Measurements from ENCODE around the gene VAT1. TPM values are rescaled to one million over a fixed set of nuclear protein-coding genes. Genes with fewer than 3 reads are reported as not detected.

Gene VAT1
- total and polyA plus RNA-seq, 10 donors: 20.3 to 144 (median 62.4) TPM

- H3K27me3 ChIP-seq (replicated peaks in 1 of 7): no peaks in the 10 kb centered on the region
- intact Hi-C loops (cut with DNase I; ENCODE audit: low total_unique reads): no loop called here
- DNase-seq: no peak
- peaks cover 0 to 40% (median 0%) of the 10 kb centered on the region in 6 donors for H3K36me3 ChIP-seq
- no peaks in the 10 kb centered on the region for H3K9me3 ChIP-seq
- no peak overlapping the region for H3K4me3 ChIP-seq
- no peaks in the 10 kb centered on the region for H3K4me1 ChIP-seq
- no peak overlapping the region for H3K27ac ChIP-seq
- TF ChIP-seq CTCF (IDR thresholded peaks at IDR 0.05 in 8 of 11, conservative IDR thresholded peaks at IDR 0.05 in 3 of 11) (no peak), POLR2AphosphoS5 (IDR thresholded peaks at IDR 0.05) (no peak), POLR2A (IDR thresholded peaks at IDR 0.05) (no peak)
- WGBS, 5 donors: 92 to 96% (median 95%) methylated on average over 4 of the region's 4 CpGs
Observed at GRCh38 chr17:43044024-43044423, 21.8 kb upstream of the VAT1 start.

GRCh38 chr17:43043307-43043706, 21.1 kb upstream of the VAT1 start:
- Histone ChIP-seq H3K27ac (no peak overlapping the region), H3K27me3 (replicated peaks in 1 of 7) (no peaks in the 10 kb centered on the region), H3K9me3 (no peaks in the 10 kb centered on the region), H3K36me3 (peaks cover 0 to 32% (median 0%) of the 10 kb centered on the region in 6 donors), H3K4me3 (no peak overlapping the region), H3K4me1 (no peaks in the 10 kb centered on the region)
- DNase-seq: no peak
- TF ChIP-seq POLR2AphosphoS5 (IDR thresholded peaks at IDR 0.05): no peak
- intact Hi-C loops (cut with DNase I; ENCODE audit: low total_unique reads): no loop called here

- Histone ChIP-seq H3K36me3 (peaks cover 0 to 21% (median 0%) of the 10 kb centered on the region in 6 donors), H3K27me3 (replicated peaks in 1 of 7) (no peaks in the 10 kb centered on the region), H3K27ac (no peak overlapping the region), H3K4me3 (no peak overlapping the region), H3K4me1 (no peaks in the 10 kb centered on the region), H3K9me3 (no peaks in the 10 kb centered on the region)
- intact Hi-C loops (cut with DNase I; ENCODE audit: low total_unique reads): no loop called here
- TF ChIP-seq POLR2A (IDR thresholded peaks at IDR 0.05): no peak
- no peak for DNase-seq
- 90 to 92% (median 91%) methylated on average over 5 of the region's 5 CpGs for WGBS, 5 donors
Observed at GRCh38 chr17:43042025-43042628, 19.9 kb upstream of the VAT1 start.

GRCh38 chr17:43040655-43041054, 18.5 kb upstream of the VAT1 start:
- DNase-seq: no peak
- no peak overlapping the region for H3K27ac ChIP-seq
- no peak overlapping the region for H3K4me3 ChIP-seq
- peaks cover 0 to 16% (median 0%) of the 10 kb centered on the region in 6 donors for H3K36me3 ChIP-seq
- H3K9me3 ChIP-seq: no peaks in the 10 kb centered on the region
- TF ChIP-seq CTCF (IDR thresholded peaks at IDR 0.05 in 8 of 11, conservative IDR thresholded peaks at IDR 0.05 in 3 of 11): no peak
- H3K4me1 ChIP-seq: no peaks in the 10 kb centered on the region
- intact Hi-C loops (cut with DNase I; ENCODE audit: low total_unique reads): no loop called here
- 65 to 83% (median 74%) methylated on average over 2 of the region's 2 CpGs for WGBS, 5 donors
- H3K27me3 ChIP-seq (replicated peaks in 1 of 7): no peaks in the 10 kb centered on the region

GRCh38 chr17:43039646-43040045, 17.5 kb upstream of the VAT1 start:
- 94 to 100% (median 96%) methylated on average over 2 of the region's 2 CpGs for WGBS, 5 donors
- DNase-seq: no peak
- no peak overlapping the region for H3K27ac ChIP-seq
- H3K36me3 ChIP-seq: peaks cover 0 to 6% (median 0%) of the 10 kb centered on the region in 6 donors
- no peaks in the 10 kb centered on the region for H3K9me3 ChIP-seq
- no peaks in the 10 kb centered on the region for H3K4me1 ChIP-seq
- TF ChIP-seq CTCF (IDR thresholded peaks at IDR 0.05 in 8 of 11, conservative IDR thresholded peaks at IDR 0.05 in 3 of 11) (no peak), POLR2AphosphoS5 (IDR thresholded peaks at IDR 0.05) (no peak), POLR2A (IDR thresholded peaks at IDR 0.05) (no peak)
- H3K27me3 ChIP-seq (replicated peaks in 1 of 7): no peaks in the 10 kb centered on the region
- intact Hi-C loops (cut with DNase I; ENCODE audit: low total_unique reads): no loop called here
- H3K4me3 ChIP-seq: no peak overlapping the region
